Fibroblast of the conjunctiva (primary cell): ENCODE results near the gene ACOT9.
A peak's percentile ranks its signal among the peaks of the same experiment; 100 is the strongest.
"Not testable (repeated sequence)": the region's sequence is repeated elsewhere in the genome, so short reads cannot be mapped to it uniquely, and the experiment has no call there.

Source experiments
- DNase-seq: peaks from one replicate; pipeline ENCODE4 v3.0.0-alpha.2; 2010; ENCODE audit warnings: low read depth

The ACOT9 gene, protein sequence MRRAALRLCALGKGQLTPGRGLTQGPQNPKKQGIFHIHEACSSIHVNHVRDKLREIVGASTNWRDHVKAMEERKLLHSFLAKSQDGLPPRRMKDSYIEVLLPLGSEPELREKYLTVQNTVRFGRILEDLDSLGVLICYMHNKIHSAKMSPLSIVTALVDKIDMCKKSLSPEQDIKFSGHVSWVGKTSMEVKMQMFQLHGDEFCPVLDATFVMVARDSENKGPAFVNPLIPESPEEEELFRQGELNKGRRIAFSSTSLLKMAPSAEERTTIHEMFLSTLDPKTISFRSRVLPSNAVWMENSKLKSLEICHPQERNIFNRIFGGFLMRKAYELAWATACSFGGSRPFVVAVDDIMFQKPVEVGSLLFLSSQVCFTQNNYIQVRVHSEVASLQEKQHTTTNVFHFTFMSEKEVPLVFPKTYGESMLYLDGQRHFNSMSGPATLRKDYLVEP

GRCh38 chrX:23742697-23743622 lies at the start of gene ACOT9:
ACOT9 (minus strand) TSS chrX:23743276; CDS start chrX:23743144, 132 bp downstream.
- peak; percentile 88 for DNase-seq

GRCh38 chrX:23790155-23790497 lies 47.0 kb upstream of the ACOT9 start:
- no peak for DNase-seq

DNA sequence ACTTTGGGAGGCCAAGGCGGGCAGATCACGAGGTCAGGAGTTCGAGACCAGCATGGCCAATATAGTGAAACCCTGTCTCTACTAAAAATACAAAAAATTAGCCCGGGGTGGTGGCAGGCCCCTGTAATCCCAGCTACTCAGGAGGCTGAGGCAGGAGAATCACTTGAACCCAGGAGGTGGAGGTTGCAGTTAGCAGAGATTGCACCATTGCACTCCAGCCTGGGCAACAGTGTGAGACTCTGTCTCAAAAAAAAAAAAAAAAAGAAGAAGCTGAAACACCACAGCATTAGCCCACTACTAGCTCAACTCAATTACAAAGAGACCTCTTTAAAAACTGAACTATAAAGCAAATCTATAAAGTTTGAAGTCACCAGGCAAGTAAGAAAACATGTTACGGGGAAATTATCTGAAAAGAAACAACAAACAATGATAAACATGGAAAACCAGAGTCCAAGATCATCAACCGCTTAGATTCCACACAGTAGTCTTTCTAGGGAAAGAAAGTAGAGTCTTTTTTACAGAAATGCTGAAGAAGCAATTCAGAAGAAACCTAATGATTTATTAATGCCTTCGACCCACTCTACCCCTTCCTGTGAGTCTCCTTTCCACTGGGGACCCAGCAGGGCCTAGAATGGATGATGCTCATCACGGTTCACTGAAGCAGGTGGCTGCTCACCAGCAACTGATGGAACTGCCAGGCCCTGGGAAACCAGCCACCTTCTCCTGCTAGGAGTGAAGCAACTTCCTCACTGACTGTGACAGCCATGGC lies 46.5 kb upstream of the ACOT9 start:
- DNase-seq = no peak

DNA sequence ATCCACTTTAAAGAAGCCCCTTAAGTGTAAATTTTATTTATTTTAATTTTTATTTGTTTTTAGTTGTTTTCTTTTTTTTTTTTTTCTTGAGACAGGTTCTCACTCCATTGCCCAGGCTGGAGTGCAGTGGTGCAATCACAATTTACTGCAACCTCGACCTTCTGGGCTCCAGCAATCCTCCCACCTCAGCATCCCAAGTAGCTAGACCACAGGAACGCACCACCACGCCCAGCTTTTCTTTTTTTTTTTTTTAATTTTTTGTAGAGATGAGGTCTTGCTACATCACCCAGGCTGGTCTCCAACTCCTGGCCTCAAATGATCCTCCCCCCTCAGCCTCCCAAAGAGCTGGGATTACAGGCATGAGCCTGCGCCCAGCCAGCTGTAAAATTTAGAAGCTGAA lies 45.9 kb upstream of the ACOT9 start:
- no peak for DNase-seq

GRCh38 chrX:23788521-23788920 lies 45.4 kb upstream of the ACOT9 start:
- DNase-seq = no peak

GRCh38 chrX:23787745-23788118 lies 44.7 kb upstream of the ACOT9 start:
- no peak for DNase-seq

DNA sequence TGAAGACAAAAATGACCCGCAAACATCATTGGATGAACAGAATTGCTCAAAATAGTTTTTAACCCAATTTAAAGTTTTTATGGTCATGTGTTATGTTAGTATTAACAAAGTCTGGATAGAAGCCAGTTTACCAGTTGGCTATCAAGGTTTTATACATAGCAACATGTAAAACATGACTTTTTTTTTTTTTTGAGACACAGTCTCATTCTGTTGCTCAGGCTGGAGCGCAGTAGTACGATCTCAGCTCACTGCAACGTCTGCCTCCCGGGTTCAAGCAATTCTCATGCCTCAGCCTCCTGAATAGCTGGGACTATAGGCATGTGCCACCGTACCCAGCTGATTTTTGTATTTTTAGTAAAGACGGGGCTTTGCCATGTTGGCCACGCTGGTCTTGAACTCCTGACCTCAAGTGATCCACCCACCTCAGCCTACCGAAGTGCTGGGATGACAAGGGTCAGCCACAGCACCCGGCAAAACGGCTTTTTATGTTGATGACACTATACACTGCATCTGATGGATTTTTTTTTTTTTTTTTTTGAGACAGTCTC lies 43.3 kb upstream of the ACOT9 start:
- no peak for DNase-seq

DNA sequence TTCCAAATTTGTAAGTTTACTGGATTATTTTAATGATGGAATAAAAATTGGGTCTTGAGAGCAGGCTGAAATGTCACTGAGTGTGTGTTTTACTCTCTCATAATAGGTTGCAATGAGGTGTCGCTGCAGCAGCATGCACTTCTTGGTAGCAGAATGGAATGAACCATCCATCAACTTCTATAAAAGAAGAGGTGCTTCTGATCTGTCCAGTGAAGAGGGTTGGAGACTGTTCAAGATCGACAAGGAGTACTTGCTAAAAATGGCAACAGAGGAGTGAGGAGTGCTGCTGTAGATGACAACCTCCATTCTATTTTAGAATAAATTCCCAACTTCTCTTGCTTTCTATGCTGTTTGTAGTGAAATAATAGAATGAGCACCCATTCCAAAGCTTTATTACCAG lies 42.5 kb upstream of the ACOT9 start:
- no peak for DNase-seq

GRCh38 chrX:23784470-23785331 lies 41.6 kb upstream of the ACOT9 start:
- DNase-seq = peak; percentile 79

DNA sequence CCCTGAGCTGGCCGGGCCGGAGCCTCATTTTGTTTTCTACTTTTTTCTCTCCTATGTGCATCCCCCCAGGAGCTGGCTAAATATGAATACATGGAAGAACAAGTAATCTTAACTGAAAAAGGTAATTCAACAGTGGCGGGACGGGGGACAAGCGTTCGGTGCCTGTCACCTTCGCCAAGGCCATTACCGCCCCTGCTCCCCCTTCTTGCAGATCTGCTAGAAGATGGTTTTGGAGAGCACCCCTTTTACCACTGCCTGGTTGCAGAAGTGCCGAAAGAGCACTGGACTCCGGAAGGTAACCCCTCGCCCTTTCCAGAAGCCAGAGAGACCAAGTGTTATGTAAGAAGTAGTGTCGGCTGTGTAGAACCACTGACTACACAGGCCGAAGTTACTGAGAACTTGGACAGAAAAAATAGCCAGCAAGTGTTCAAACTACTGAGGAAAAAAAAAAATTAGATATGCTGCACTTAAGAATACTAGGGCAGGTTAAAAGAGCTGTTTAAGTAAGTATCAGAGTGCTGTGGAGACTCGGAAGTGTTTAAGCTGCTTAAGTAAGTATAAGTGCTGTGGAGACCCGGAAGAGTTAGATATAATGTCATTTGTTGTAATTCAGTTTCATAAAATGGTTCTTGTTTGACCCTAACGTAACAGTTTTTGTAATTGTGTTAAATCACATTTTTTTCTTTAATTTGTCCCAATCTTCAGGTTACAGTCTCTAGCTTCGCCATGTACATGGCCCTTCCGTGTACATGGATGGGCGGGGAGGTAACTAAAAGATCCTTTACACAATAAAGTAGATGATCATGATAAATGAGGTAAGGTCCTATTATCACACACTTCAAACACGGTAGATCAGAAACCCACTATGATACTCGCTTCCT lies 40.8 kb upstream of the ACOT9 start:
- no peak for DNase-seq

- peak; percentile 84 for DNase-seq
These were observed 40.0 kb upstream of the ACOT9 start, which contains the start of gene SAT1 for GRCh38 chrX:23782863-23783588. SAT1 (plus strand) TSS chrX:23783173; CDS start chrX:23783352, 179 bp downstream.

GRCh38 chrX:23782455-23782854 lies 39.4 kb upstream of the ACOT9 start:
- no peak for DNase-seq

GRCh38 chrX:23779025-23779424 lies 35.9 kb upstream of the ACOT9 start:
- no peak for DNase-seq

DNA sequence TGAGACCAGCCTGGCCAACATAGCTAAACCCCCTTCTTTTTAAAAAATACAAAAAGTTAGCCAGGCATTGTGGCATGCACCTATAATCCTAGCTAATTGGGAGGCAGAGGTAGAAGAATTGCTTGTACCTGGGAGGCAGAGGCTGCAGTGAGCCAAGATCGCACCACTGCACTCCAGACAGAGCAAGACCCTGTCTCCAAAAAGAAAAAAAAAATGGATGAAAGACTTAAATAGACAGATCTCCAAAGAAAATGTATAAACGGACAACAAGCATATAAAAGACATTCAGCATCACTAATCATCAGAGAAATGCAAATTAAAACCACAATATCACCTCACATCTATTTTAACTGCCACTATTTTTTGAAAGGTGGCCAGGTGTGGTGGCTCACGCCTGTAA lies 33.3 kb upstream of the ACOT9 start:
- DNase-seq = no peak

DNA sequence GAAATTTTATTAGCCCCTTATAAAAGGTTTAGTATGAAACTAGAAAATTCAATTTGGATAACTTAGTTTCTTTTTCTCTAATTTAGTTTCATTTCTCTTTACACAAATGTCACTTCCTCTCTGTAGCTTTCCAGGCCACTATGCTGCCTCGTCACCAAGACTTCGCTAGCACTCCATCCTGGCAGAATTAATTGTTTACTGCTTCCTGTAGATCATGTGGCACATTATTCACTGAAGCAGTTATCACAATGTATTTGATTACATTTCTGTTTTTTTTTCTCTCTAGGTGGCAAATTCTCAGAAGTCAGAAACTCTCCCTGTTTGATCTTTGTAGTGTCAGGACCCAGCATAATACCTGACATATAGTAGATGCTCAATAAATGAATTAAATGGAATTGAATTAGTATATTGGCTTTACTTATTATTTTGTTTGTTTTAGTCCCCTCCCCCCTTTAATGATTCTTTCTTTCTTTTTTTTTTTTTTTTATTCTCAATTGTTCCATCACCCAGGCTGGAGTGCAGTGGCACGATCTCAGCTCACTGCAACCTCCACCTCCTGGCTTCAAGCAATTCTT lies 30.6 kb upstream of the ACOT9 start:
- DNase-seq = no peak

- not testable (repeated sequence) for DNase-seq
These were observed 28.0 kb upstream of the ACOT9 start for GRCh38 chrX:23771086-23771485.

GRCh38 chrX:23770142-23770541 lies 27.1 kb upstream of the ACOT9 start:
- DNase-seq = no peak

- DNase-seq = no peak
These were observed 23.8 kb upstream of the ACOT9 start for GRCh38 chrX:23766650-23767551.
